ENCODE results near the gene PIK3C2B. TPM values are rescaled to one million over a fixed set of nuclear protein-coding genes. Genes with fewer than 3 reads are reported as not detected.

Gene PIK3C2B
- polyA plus RNA-seq, 1 donor (not counting 4 experiments of a cell fraction or from before 2014, with no cell fraction given), result 5.4 TPM

- dilution Hi-C loops (cut with MboI; ENCODE audit: extremely low pct_ligation_motif_present, low sequenced_read_pairs), result no loop called here
- no peak overlapping the region for H3K27ac ChIP-seq (ENCODE audit: control insufficient read depth, insufficient read depth, low read length)
- peaks cover 43% of the 10 kb centered on the region for H3K4me1 ChIP-seq (ENCODE audit: control insufficient read depth, extremely low read depth, insufficient read depth, low read length)
These were observed 46.9 kb downstream of the PIK3C2B start for GRCh38 chr1:204447736-204448135.

GRCh38 chr1:204447190-204447589 is 47.4 kb downstream of the PIK3C2B start:
- Histone ChIP-seq H3K27ac (ENCODE audit: control insufficient read depth, insufficient read depth, low read length) (no peak overlapping the region), H3K4me2 (ENCODE audit: control insufficient read depth, extremely low read depth, insufficient read depth, low read depth, low read length) (no peak overlapping the region), H3K4me3 (ENCODE audit: control insufficient read depth in 2 of 3, extremely low read depth in 1 of 3, insufficient read depth in 2 of 3, low read depth in 1 of 3, low read length in 3 of 3) (no peak overlapping the region), H3K36me3 (ENCODE audit: control insufficient read depth in 2 of 2, extremely low read depth in 1 of 2, insufficient read depth in 2 of 2, low read length in 2 of 2) (peaks cover 0 to 1% of the 10 kb centered on the region in 2 experiments), H3K9ac (ENCODE audit: control insufficient read depth, extremely low read depth, insufficient read depth, low read length) (no peak overlapping the region), H3K9me3 (ENCODE audit: control insufficient read depth, low read depth, low read length) (no peaks in the 10 kb centered on the region), H3K4me1 (ENCODE audit: control insufficient read depth, extremely low read depth, insufficient read depth, low read length) (peaks cover 48% of the 10 kb centered on the region), H2AFZ (ENCODE audit: control insufficient read depth, low read length) (no peak overlapping the region), H3K9me1 (ENCODE audit: control insufficient read depth, extremely low read depth, insufficient read depth, low read length) (no peaks in the 10 kb centered on the region), H3K27me3 (ENCODE audit: control insufficient read depth, extremely low read depth, insufficient read depth, low read length) (no peaks in the 10 kb centered on the region), H4K20me1 (ENCODE audit: control insufficient read depth, extremely low read depth, insufficient read depth, low read length) (no peaks in the 10 kb centered on the region), H3K79me2 (ENCODE audit: control insufficient read depth, insufficient read depth, low read length) (no peaks in the 10 kb centered on the region)
- DNase-seq (ENCODE audit: low read depth, low spot score) (no peak), FAIRE-seq (no peak)
- dilution Hi-C loops (cut with MboI; ENCODE audit: extremely low pct_ligation_motif_present, low sequenced_read_pairs), result no loop called here
- TF ChIP-seq EZH2 (IDR thresholded peaks at IDR 0.05; ENCODE audit: low read length), result no peak
- no peak for TF ChIP-seq CTCF (optimal IDR thresholded peaks at IDR 0.05 in 1 of 3, IDR thresholded peaks at IDR 0.05 in 1 of 3, conservative IDR thresholded peaks at IDR 0.05 in 1 of 3; ENCODE audit: extremely low read depth in 1 of 3, insufficient read depth in 2 of 3, low read length in 3 of 3)

More at GRCh38 chr1:204447736-204448135, 46.9 kb downstream of the PIK3C2B start:
- no peak overlapping the region for H2AFZ ChIP-seq (ENCODE audit: control insufficient read depth, low read length)
- no peaks in the 10 kb centered on the region for H3K79me2 ChIP-seq (ENCODE audit: control insufficient read depth, insufficient read depth, low read length)
- H3K9me3 ChIP-seq (ENCODE audit: control insufficient read depth, low read depth, low read length), result no peaks in the 10 kb centered on the region
- no peak overlapping the region for H3K4me3 ChIP-seq (ENCODE audit: control insufficient read depth in 2 of 3, extremely low read depth in 1 of 3, insufficient read depth in 2 of 3, low read depth in 1 of 3, low read length in 3 of 3)
- TF ChIP-seq CTCF (optimal IDR thresholded peaks at IDR 0.05 in 1 of 3, IDR thresholded peaks at IDR 0.05 in 1 of 3, conservative IDR thresholded peaks at IDR 0.05 in 1 of 3; ENCODE audit: extremely low read depth in 1 of 3, insufficient read depth in 2 of 3, low read length in 3 of 3) (no peak), EZH2 (IDR thresholded peaks at IDR 0.05; ENCODE audit: low read length) (no peak)
- peaks cover 0 to 1% of the 10 kb centered on the region in 2 experiments for H3K36me3 ChIP-seq (ENCODE audit: control insufficient read depth in 2 of 2, extremely low read depth in 1 of 2, insufficient read depth in 2 of 2, low read length in 2 of 2)
- no peaks in the 10 kb centered on the region for H3K9me1 ChIP-seq (ENCODE audit: control insufficient read depth, extremely low read depth, insufficient read depth, low read length)
- H3K9ac ChIP-seq (ENCODE audit: control insufficient read depth, extremely low read depth, insufficient read depth, low read length), result no peak overlapping the region
- DNase-seq (ENCODE audit: low read depth, low spot score), result no peak
- no peak for FAIRE-seq
- no peak overlapping the region for H3K4me2 ChIP-seq (ENCODE audit: control insufficient read depth, extremely low read depth, insufficient read depth, low read depth, low read length)
- no peaks in the 10 kb centered on the region for H4K20me1 ChIP-seq (ENCODE audit: control insufficient read depth, extremely low read depth, insufficient read depth, low read length)
- H3K27me3 ChIP-seq (ENCODE audit: control insufficient read depth, extremely low read depth, insufficient read depth, low read length), result no peaks in the 10 kb centered on the region

All from keratinocyte (primary cell).